Stimulated activated CD8-positive, alpha-beta memory T cell treated with anti-CD3 and anti-CD28 coated beads, Interleukin-4, amount 100 ng/mL, for 48 hours (primary cell): Measurements from ENCODE around the gene EPN1.
"Not testable (repeated sequence)": the region's sequence is repeated elsewhere in the genome, so short reads cannot be mapped to it uniquely, and the experiment has no call there.

Source experiments
- DNase-seq: peaks from one replicate; pipeline ENCODE4 v3.0.0-alpha.2; 2020

The EPN1 gene

DNA sequence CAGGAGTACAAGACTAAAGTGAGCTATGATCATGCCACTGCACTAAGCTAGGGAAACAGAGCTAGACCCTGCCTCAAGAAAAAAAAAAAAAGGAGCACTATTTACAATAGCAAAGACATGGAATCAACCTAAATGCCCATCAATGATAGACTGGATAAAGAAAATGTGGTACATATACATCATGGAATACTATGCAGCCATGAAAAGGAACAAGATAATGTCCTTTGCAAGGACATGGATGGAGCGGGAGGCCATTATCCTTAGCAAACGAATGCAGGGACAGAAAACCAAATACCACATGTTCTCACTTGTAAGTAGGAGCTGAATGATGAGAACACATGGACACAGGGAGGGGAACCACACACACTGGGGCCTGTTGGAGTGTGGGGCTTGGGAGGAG, 55.4 kb downstream of the EPN1 start:
- DNase-seq: not testable (repeated sequence)

DNA sequence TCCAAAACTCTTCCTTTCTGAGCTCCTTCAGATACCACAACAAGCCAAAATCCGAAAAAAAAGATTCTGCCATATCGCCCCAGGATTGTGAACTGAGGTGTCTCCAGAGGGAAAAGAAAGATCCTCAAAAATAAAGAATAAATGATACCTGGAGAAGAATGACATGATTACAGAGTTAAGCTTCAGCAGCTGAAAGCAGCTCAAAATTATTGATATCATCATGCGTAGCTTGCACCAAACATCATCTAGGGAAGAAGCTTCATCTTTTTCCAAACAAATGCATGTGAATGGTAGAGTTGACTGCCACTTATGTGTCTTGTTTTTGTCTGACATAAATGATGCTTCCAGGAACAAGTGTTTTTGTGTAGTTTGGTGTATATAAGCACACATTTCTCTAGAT, 63.3 kb downstream of the EPN1 start, which contains the start of gene NLRP9:
Gene NLRP9, minus strand, starts transcription at position 101 of the 400 bp plus-strand sequence. Its CDS starts 28 bp downstream, at position 73.
- DNase-seq: no peak

DNA sequence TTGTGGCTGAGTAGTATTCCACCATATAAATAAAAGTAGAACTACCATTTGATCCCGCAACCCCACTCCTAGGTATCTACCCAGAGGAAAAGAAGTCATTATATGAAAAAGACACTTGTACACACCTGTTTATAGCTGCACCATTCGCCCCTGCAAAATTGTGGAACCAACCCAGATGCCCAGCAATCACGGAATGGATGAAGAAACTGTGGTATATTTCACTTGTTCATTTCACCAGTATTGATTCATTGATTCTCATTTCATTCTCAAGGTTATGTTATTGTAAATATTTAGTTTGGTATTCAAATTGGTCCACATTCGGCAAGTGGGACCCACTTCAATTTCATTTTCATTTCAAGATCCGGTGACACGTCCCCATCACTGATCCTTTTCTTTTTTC, 75.7 kb downstream of the EPN1 start:
- DNase-seq: no peak

DNA sequence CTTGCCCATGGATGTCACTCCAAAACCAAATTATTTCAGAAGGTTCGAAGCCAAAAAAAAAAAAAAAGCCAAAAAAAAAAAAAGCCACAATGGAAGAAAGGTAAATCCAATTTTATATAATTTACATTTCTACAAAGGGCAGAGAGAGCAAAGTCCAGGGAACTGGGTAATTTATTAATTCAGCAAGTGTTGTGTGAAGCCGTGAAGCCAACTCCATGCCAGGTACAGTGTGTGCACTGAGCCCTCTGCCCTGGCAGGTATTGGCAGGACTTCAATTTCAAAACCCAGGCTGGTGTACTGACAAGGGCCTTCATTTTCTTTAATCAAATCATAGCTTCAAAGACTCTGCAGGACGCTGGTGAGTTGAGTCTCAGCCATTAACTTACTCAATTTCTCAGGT, 78.4 kb downstream of the EPN1 start:
- DNase-seq: no peak

DNA sequence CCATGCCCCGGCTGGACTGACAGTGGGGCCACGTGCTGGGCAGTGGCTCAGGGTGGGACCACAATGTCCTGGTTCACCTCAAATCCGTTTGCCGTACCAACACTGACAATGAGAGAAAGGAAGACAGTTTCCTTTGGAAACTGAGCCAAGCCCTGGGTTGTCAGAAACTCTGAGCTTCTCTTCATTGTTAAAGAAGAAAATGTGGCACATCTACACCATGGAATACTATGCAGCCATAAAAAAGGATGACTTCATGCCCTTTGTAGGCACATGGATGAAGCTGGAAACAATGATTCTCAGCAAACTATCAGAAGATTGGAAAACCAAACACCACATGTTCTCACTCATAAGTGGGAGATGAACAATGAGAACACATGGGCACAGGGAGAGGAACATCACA, 81.8 kb downstream of the EPN1 start:
- not testable (repeated sequence) for DNase-seq

DNA sequence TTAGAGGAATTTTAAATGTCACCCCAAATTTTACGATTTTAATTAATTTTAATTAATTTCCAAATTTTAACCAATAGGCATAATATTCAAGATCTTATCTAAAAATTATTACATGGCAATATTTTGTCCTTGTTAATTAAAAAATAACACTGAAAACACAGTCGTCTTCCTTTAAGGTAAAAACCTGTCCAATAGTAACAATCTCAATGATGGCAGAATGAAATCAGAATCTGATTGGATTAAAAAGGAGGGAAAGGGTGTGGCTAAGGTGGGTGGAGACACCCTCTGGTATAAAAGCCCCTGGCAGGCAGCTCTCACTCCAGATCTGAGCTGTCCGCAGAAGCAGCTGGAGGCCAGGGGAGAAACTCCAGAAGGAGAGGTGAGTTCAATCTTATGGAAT, 83.8 kb downstream of the EPN1 start, which contains the start of gene RFPL4A:
Gene RFPL4A, plus strand, starts transcription at position 301 of the 400 bp plus-strand sequence. CDS start 2,704 bp downstream, outside the sequence.
- DNase-seq: not testable (repeated sequence)
